Forelimb muscle (tissue), 1 donor: ENCODE results near the gene NPSR1. TPM values are rescaled to one million over a fixed set of nuclear protein-coding genes. Genes with fewer than 3 reads are reported as not detected.
"Not testable (repeated sequence)": the region's sequence is repeated elsewhere in the genome, so short reads cannot be mapped to it uniquely, and the experiment has no call there.

Experiments
- DNase-seq: peaks from one replicate; pipeline ENCODE4 v3.0.0-alpha.2; 2013; ENCODE audit warnings: low read depth
- polyA plus RNA-seq: library from polyadenylated mRNA; unstranded; fragments of 120-200 nt; gene quantifications from one replicate; pipeline ENCODE4 v1.2.1, GENCODE V29; 2013; ENCODE audit not compliant: insufficient read length

NPSR1 gene
- polyA plus RNA-seq, 1 donor, result 0.38 TPM

DNA sequence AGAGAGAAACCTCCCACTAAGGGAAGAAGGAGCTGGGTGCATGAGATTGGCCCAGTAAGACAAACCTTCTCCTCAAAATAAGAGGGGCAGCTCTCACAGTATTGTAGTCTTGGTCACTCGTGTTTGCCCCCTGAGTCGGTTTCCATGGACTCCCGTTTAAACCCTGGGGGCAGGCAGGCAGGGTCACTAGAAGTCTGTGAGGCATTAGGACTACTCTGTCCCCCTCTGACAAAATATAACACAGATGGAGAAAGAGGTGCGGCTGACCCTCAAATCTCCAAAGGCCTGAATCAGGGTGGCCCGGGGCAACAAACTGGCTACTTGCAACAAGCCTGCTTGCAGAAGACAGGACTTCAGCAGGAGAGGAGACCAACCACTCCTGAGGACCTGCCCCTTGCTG lies 210.6 kb downstream of the NPSR1 start:
- DNase-seq, result not testable (repeated sequence)

DNA sequence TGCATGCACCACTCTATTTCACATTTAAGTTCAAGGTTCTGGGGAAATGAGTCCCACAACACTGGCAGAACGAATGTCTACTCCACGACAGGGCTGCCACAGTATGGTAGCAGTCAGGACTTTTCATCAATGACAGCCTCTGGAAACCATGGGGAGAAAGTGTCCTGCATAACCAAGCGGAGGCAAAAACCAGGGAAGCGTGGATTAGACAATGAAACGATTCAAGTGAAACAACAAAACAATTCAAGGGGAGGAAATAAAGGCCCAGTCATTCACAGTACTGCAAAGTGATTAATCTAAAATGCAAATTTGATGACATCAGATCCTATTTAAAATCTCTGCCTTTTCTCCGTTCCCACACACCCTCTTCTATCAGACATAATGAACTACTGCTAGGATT lies 211.0 kb downstream of the NPSR1 start:
- DNase-seq, result no peak

DNA sequence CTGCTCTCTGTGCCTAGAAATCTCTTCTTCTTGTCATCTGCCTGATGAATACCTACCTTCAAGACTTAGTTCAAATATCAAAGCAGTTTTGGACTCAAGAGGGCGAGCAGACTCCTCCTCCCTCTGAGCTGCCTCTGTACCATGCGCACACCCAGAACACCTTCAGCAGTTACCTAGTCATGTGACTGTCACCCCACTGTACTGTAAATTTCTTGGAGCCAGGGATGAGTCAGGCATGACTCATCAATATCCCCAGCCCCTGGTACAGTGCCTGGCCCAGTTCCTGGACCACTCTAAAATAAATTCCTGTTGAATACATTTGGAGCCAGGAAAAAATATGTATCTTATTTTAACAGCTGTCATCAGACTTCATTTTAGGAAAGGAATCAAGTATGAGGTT lies 212.0 kb downstream of the NPSR1 start:
- not testable (repeated sequence) for DNase-seq

DNA sequence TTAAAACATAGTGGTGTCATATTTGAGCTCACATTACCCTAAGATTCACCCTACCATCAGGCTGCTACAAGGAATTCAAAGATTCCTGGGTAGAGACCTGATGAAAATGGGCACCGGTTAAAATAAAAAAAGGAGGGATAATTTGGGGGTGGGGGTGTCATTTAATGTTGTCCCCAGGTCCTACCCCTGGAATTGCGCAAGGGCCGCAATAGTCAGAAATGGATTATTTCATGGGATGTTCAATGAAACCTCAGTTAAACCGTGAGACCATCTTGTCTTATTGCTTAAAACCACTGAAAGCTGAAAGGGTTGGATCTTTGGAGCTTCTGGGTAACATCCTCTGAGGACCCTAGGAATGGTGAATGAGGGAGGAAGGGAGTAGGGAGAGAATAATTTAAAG lies 216.3 kb downstream of the NPSR1 start:
- DNase-seq, result not testable (repeated sequence)

DNA sequence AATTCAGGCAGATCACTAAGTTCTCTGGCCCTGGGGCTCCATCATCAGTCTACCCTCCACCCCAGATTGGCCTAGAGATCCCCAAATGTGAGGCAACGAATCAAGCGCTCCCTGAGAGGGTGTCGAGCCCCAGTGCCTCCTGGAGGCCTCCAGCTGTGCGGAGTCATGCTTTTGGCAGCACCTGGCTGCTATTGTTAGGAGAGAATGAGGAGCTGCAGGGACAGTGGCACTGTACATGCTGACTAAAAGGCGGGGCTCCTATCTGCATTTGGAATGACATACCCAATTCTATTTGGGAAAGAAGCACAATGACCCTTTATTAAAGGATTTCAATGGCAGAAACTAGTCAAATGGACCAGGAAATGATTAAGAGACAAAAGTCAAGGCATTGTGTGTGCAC lies 217.5 kb downstream of the NPSR1 start:
- DNase-seq, result no peak

DNA sequence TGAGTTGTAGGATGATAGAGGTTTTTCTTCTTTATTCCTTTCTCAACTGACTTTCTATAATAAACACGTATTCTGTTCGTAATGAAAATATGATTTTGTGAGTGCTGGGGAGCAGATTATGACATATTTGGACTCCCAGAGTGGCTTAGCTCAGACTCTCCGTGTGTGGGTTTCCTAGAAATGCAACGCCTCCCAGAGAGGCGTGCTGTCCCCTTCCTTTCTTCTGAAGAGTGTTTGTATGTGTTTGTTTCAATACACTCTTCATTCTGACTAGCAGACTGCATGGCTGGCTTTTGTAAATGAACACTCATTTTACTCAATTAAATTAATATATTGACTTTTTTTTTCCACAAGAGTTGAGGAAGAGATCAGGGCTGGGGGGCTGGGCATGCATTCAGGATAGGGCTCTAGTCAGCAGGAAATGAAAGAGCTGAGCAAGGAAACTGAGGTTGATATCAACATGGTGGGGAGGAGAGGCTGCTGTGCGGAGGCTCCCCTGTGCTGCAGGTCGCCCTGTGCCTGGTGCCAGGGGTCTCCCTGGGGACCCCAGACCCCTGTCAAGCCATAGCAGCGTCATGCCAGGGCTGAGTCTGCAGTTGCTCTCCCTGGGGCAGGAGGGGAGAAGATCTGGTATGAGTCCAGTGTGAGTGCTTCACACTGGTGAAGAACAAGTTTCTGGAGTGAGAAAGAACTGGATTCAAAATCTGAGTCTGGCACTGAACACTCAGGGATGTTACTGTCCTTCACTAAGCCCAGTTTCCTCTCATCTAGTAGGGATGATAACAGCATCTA lies 221.1 kb downstream of the NPSR1 start:
- not testable (repeated sequence) for DNase-seq

DNA sequence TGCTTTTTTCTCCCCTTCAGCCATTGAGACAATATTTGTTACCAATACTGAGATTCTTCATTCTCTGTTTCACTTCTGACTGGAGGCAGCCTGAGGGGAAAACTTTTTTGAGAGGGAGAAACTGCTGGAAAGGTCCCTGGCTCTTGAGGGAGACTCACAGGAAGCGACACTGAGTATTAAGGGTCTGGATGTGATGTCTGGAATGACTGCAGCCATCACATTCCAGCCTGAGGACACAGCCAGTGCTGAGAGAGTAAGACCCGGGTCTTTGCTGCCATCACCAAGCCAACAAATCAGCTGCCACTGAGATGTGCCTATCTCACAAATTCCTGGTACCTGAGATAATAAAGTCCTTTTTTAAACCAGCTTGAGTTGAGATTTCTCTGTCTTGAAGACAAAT lies 221.9 kb downstream of the NPSR1 start:
- DNase-seq, result no peak

DNA sequence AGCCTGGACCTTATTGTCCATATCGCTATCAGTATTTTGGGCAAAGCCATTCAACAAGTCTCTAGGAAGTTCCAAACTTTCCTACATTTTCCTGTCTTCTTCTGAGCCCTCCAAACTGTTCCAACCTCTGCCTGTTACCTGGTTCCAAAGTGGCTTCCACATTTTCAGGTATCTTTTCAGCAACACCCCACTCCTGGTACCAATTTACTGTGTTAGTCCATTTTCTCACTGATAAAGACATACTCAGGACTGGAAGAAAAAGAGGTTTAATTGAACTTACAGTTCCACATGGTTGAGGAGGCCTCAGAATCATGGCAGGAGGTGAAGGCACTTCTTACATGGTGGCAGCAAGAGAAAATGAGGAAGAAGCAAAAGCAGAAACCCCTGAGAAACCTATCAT lies 225.8 kb downstream of the NPSR1 start:
- not testable (repeated sequence) for DNase-seq

DNA sequence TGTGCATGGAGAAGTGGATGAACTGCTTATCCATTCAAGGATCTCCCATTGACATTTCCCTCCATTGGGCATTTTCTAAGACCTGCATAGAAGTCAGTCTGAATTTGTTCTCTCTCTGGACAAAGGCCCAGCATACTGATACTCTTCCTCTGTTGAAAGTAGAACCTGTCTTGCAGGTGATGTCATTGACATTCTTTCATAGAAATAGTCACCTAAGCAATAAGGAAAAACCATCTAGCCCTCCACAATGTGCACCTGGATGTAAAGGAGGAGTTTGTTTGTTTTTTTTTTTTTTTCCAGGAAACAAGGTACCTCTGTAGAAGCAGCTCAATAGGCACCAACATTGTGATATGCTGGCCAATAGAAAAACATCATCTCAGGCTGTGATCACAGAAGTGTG lies 228.8 kb downstream of the NPSR1 start:
- no peak for DNase-seq

DNA sequence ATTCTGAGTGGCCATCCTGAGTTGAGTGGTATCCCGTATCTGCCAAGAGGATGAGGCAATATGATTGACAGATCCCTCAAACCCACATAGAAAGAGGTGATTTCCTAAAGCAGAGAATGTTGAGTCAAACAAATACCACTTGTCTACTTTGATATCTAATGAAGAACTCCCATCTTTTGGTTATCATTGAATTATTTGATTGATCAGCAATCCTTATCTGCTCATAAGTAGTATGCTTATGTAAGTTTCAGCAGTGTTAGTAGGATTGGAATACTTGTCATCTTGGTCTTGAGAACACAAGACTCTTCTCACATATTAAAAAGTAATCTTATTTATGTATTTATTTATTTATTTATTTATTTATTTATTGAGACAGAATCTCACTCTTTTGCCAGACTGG lies 231.9 kb downstream of the NPSR1 start:
- DNase-seq, result no peak

DNA sequence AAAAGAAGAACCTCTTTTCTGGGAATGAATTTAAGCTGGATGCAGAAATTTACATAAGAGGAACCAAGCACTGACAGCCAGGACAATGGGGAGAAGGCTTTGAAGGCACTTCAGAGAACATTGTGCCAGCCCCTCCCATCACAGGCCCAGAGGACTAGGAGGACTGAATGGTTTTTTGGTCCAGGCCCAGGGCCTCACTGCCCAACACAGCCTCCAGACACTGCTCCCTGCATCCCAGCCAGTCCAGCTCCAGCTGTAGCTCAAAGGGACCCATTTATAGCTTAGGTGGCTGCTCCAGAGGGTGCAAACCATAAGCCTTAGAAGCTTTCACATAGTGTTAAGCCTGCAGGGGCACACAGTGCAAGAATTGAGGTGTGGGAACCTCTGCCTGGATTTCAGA lies 237.2 kb downstream of the NPSR1 start:
- no peak for DNase-seq
